Measurements from ENCODE around the gene ADAM8. TPM values are rescaled to one million over a fixed set of nuclear protein-coding genes. Genes with fewer than 3 reads are reported as not detected.

The ADAM8 gene
- total and polyA plus RNA-seq, 2 of the 8 experiments (the other 6 are each of a cell fraction or from before 2014, with no cell fraction given), result 4.6 TPM

DNA sequence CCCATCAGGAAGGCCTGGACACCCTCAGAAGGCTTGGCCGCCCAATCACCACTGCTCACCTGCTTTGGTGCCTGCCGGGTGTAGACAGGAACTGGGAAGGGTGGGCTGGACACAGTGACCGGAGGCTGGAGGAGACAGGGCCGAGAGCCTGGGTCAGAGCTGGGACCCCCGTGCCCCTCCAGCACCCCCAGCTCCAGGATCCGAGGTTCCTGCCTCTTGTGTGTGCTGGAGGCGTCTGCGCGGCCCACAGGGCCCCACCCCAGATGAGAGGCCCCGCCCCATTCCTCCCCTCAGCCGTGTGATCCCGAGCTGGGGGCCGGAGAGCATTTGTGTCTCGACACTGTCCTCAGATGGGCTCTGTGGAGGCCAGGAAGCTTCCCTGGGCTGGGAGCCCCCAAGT is 9.4 kb downstream of the ADAM8 start:
- Histone ChIP-seq H4K5ac (ENCODE audit: insufficient read length, low read depth, low read length) (no peak overlapping the region), H3K27ac (ENCODE audit: low read depth, low read length) (no peak overlapping the region), H2AK5ac (ENCODE audit: low read depth, low read length) (peak overlapping the region; percentile 86; the same call in 1 of the 2 replicates), H3K79me2 (ENCODE audit: control insufficient read depth in 1 of 2, insufficient read depth in 2 of 2, low read length in 2 of 2) (no peaks in the 10 kb centered on the region), H4K8ac (ENCODE audit: extremely low read depth, insufficient read depth, low read length) (no peak overlapping the region), H2BK5ac (ENCODE audit: low read depth, low read length) (no peak overlapping the region), H4K91ac (replicated peaks; ENCODE audit: insufficient read length, low read length) (no peak overlapping the region), H3K27me3 (replicated peaks in 1 of 4; ENCODE audit: control insufficient read depth in 3 of 4, extremely low read depth in 1 of 4, insufficient read depth in 3 of 4, low read length in 3 of 4) (peaks cover 0 to 13% (median 7%) of the 10 kb centered on the region in 4 experiments; a peak in 6 of 7 replicates), H3K56ac (replicated peaks; ENCODE audit: insufficient read length, low read depth, low read length) (no peak overlapping the region), H2AFZ (ENCODE audit: low read length) (0 out of 2 replicates have a peak overlapping the region, but pooled peaks have one; percentile 45), H2BK12ac (ENCODE audit: low read depth, low read length) (0 out of 2 replicates have a peak overlapping the region, but pooled peaks have one; percentile 27), H3K23me2 (ENCODE audit: low read depth, low read length) (no peaks in the 10 kb centered on the region), H3K9me3 (ENCODE audit: insufficient read depth in 2 of 2, low read depth in 1 of 2, low read length in 1 of 2) (no peaks in the 10 kb centered on the region), H3K4me2 (ENCODE audit: insufficient read depth in 1 of 2, low read depth in 2 of 2, low read length in 2 of 2) (no peak overlapping the region), H3K23ac (ENCODE audit: insufficient read length) (no peak overlapping the region), H3K18ac (ENCODE audit: extremely low read depth, low read length) (0 out of 2 replicates have a peak overlapping the region, but pooled peaks have one; percentile 32), H3K4me3 (ENCODE audit: extremely low read depth in 1 of 4, insufficient read depth in 2 of 4, low read depth in 3 of 4, low read length in 4 of 4) (no peak overlapping the region), H4K20me1 (replicated peaks in 1 of 2; ENCODE audit: control insufficient read depth in 1 of 2, insufficient read depth in 2 of 2, low read length in 2 of 2) (peaks cover 0 to 1% of the 10 kb centered on the region in 2 experiments), H3K4me1 (replicated peaks in 1 of 4; ENCODE audit: control insufficient read depth in 3 of 4, insufficient read depth in 4 of 4, low read length in 3 of 4) (peaks cover 0 to 7% (median 1%) of the 10 kb centered on the region in 4 experiments; a peak in 5 of 7 replicates), H3K79me1 (ENCODE audit: low read depth, low read length) (no peaks in the 10 kb centered on the region), H2BK120ac (replicated peaks; ENCODE audit: low read depth, low read length) (no peak overlapping the region), H2BK15ac (ENCODE audit: low read length) (0 out of 2 replicates have a peak overlapping the region, but pooled peaks have one; percentile 61), H3K14ac (ENCODE audit: insufficient read length) (no peak overlapping the region), H3K9ac (replicated peaks in 1 of 4; ENCODE audit: extremely low read depth in 1 of 4, low read depth in 3 of 4, low read length in 3 of 4) (no peak overlapping the region), H3K36me3 (ENCODE audit: control insufficient read depth in 2 of 4, insufficient read depth in 4 of 4, low read length in 3 of 4) (no peaks in the 10 kb centered on the region), H3K4ac (replicated peaks; ENCODE audit: insufficient read length, low read depth, low read length) (no peak overlapping the region), H2BK20ac (ENCODE audit: low read length) (no peak overlapping the region)
- DNase-seq (ENCODE audit: low read depth in 1 of 2, low spot score in 2 of 2) (no peak), FAIRE-seq (no peak)
- ChIA-PET POLR2A (ENCODE audit: partially characterized antibody) (interaction anchor here (0.6 to 2.6 kb wide), 7 partner anchors 8 to 305 kb away, joined by 3 to 11 read pairs (median 4); no protein-coding TSS in a partner anchor), CTCF (ENCODE audit: partially characterized antibody) (interaction anchor here (0.7 to 2.5 kb wide), 10 partner anchors 9 to 123 kb away, joined by 3 to 15 read pairs (median 4); partner anchors contain the start of gene ADAM8)
- TF ChIP-seq RNF2 (IDR thresholded peaks at IDR 0.05; ENCODE audit: borderline replicate concordance, low read depth, low read length, missing control alignments, poor library complexity, severe bottlenecking) (no peak), TEAD4 (IDR thresholded peaks at IDR 0.05; ENCODE audit: low read depth, low read length) (no peak), TBP (IDR thresholded peaks at IDR 0.05; ENCODE audit: low read depth, low read length) (no peak), POLR2AphosphoS5 (IDR thresholded peaks at IDR 0.05; ENCODE audit: low read depth, low read length) (no peak), SP4 (IDR thresholded peaks at IDR 0.05; ENCODE audit: low read length) (no peak), POU5F1 (IDR thresholded peaks at IDR 0.05; ENCODE audit: low read depth, low read length) (no peak), CBX8 (IDR thresholded peaks at IDR 0.05; ENCODE audit: borderline replicate concordance, low read depth, low read length) (no peak), KDM5A (IDR thresholded peaks at IDR 0.05; ENCODE audit: low read length) (no peak), CBX5 (IDR thresholded peaks at IDR 0.05; ENCODE audit: low read depth, low read length) (no peak)
- TF ChIP-seq, protein P1, sequence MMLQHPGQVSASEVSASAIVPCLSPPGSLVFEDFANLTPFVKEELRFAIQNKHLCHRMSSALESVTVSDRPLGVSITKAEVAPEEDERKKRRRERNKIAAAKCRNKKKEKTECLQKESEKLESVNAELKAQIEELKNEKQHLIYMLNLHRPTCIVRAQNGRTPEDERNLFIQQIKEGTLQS (IDR thresholded peaks at IDR 0.05; ENCODE audit: insufficient read depth, low read depth, low read length), result no peak
- TF ChIP-seq, protein P2, sequence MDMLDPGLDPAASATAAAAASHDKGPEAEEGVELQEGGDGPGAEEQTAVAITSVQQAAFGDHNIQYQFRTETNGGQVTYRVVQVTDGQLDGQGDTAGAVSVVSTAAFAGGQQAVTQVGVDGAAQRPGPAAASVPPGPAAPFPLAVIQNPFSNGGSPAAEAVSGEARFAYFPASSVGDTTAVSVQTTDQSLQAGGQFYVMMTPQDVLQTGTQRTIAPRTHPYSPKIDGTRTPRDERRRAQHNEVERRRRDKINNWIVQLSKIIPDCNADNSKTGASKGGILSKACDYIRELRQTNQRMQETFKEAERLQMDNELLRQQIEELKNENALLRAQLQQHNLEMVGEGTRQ (IDR thresholded peaks at IDR 0.05; ENCODE audit: low read length), result no peak
- WGBS, 2 experiments (ENCODE audit: extremely low coverage in 1 of 2, insufficient coverage in 1 of 2, insufficient read length in 1 of 2, insufficient replicate concordance in 2 of 2, low coverage in 1 of 2, low lambda C conversion rate in 2 of 2, missing lambda C conversion rate in 1 of 2), result 87% methylated on average over 10 of the region's 14 CpGs; no CpG with 5 or more reads in 1 of the 2 experiments
